Measurements from ENCODE around the gene SLITRK3.
"Not testable (repeated sequence)": the region's sequence is repeated elsewhere in the genome, so short reads cannot be mapped to it uniquely, and the experiment has no call there.

The SLITRK3 gene

DNA sequence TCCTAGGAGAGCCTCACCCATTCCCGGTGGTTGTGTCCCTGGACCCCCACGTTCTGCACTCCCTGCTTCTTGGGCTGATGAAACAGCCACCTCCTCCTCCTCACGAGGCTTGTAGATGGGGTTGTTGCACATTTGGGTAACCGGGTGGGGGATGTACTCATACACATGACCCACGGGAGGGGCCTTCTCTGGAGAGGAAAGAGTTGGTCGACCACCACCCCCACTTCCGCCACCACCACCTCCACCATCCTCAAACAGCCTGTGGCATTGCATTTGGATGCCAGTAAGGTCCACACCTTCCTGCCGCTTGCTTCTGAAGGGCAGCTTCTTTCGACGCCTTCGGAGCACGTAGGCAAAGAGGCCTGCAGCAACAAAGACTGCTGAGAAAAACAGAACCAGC lies 7.7 kb downstream of the SLITRK3 start:
- no peak for DNase-seq

GRCh38 chr3:165185707-165186327 lies 10.4 kb downstream of the SLITRK3 start:
- no peak for DNase-seq

- no peak for DNase-seq
Measured at GRCh38 chr3:165181556-165181955, 14.6 kb downstream of the SLITRK3 start.

- DNase-seq: no peak
Measured at GRCh38 chr3:165170236-165170635, 25.9 kb downstream of the SLITRK3 start.

GRCh38 chr3:165169368-165169767 lies 26.8 kb downstream of the SLITRK3 start:
- DNase-seq: no peak

DNA sequence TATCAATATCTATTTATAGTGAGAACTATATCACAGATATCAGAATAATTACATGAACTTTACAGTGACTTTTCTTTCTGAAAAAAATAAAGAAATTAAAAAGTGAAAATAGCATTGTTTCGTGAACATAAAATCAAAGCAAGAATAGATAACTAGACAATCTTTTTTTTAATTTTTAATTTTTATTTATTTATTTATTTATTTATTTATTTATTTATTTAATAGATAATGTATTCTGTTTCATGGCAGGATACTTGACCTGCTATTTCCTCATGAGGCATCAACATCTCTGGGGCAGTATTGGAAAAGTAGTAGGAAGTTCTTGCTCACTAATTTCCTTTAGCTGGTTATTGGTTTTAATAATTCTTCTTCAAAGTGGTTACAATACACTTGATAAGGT lies 33.3 kb downstream of the SLITRK3 start:
- no peak for DNase-seq

GRCh38 chr3:165159760-165160421 lies 36.3 kb downstream of the SLITRK3 start:
- DNase-seq: no peak

GRCh38 chr3:165158011-165158410 lies 38.2 kb downstream of the SLITRK3 start:
- no peak for DNase-seq

- DNase-seq: no peak
Measured at GRCh38 chr3:165156757-165157420, 39.3 kb downstream of the SLITRK3 start.

- DNase-seq: no peak
Measured at GRCh38 chr3:165148876-165149441, 47.2 kb downstream of the SLITRK3 start.

DNA sequence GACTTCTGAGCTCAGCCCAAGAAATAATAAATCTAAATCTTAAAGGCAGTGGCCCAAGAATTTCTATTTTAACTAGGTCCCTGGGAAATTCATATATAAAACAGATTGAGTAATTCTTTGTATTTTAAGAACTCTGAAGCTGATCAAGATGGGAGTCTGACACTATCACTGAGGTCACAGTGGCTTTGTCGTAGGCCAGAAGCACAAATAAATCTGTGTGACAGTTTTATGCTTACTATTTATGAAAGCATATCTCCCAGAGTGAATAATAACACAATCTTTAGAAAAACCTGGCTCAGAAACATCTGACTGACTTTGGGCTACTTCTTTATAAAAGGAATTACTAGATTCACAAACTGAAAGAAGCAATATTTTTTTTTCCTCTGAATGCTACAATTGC lies 51.9 kb downstream of the SLITRK3 start:
- DNase-seq: no peak

GRCh38 chr3:165139918-165140317 lies 56.3 kb downstream of the SLITRK3 start:
- DNase-seq: not testable (repeated sequence)
